GM18520 (cell line): ENCODE results near the gene FHL1.
A peak's percentile ranks its signal among the peaks of the same experiment; 100 is the strongest.

Experiments
- ATAC-seq: cut with Tn5 transposase; IDR thresholded peaks from one replicate; pipeline ENCODE4 v1.9.1; 2021; ENCODE audit not compliant: unreplicated experiment

The FHL1 gene

GRCh38 chrX:136251041-136251991, 104.0 kb downstream of the FHL1 start, which contains the start of gene MAP7D3:
MAP7D3 (minus strand) TSS chrX:136251400; CDS start chrX:136251358, 42 bp downstream.
- ATAC-seq, result peak; percentile 74

- no peak for ATAC-seq
Observed at GRCh38 chrX:136255541-136255940, 108.2 kb downstream of the FHL1 start.

GRCh38 chrX:136256026-136256425, 108.7 kb downstream of the FHL1 start:
- ATAC-seq, result no peak

- no peak for ATAC-seq
Observed at GRCh38 chrX:136258951-136259350, 111.6 kb downstream of the FHL1 start.

- no peak for ATAC-seq
Observed at GRCh38 chrX:136259543-136259942, 112.2 kb downstream of the FHL1 start.

GRCh38 chrX:136260776-136261175, 113.4 kb downstream of the FHL1 start:
- no peak for ATAC-seq
